Psoas muscle (tissue), 8 donors: ENCODE measurements around the gene IL3. TPM values are rescaled to one million over a fixed set of nuclear protein-coding genes. Genes with fewer than 3 reads are reported as not detected.

Experiments used
- ATAC-seq, 4 donors: fragments of 200-7000 bp; cut with Tn5 transposase; one replicate each; pipeline ENCODE4 v1.9.1; 2020; ENCODE audit warnings: moderate library complexity in 3 of 4, mild to moderate bottlenecking in 2 of 4
- DNase-seq, 2 donors: peaks; one replicate each; pipeline ENCODE4 v3.0.0-alpha.2; 2020
- H3K27ac ChIP-seq: fragments of 200-600 bp; one replicate; pipeline ENCODE4 v1.8.0; 2022
- H3K27me3 ChIP-seq, 3 donors: fragments of 200-600 bp in 1 of 3; one replicate each; pipeline versions ENCODE4 v1.6.1 to v1.8.0; 2013 to 2022; ENCODE audit warnings: low read length in 2 of 3, mild to moderate bottlenecking in 2 of 3, moderate library complexity in 1 of 3; ENCODE audit not compliant: insufficient read depth in 3 of 3
- H3K36me3 ChIP-seq, 2 donors: fragments of 200-600 bp in 1 of 2; one replicate each; pipeline versions ENCODE4 v1.6.1 to v1.8.0; 2013 to 2022; ENCODE audit warnings: low read depth in 1 of 2, mild to moderate bottlenecking in 1 of 2, moderate library complexity in 1 of 2; ENCODE audit not compliant: insufficient read depth in 1 of 2
- H3K4me1 ChIP-seq: fragments of 200-600 bp; one replicate; pipeline ENCODE4 v1.8.0; 2022
- H3K4me3 ChIP-seq: fragments of 200-600 bp; one replicate; pipeline ENCODE4 v1.8.0; 2022; ENCODE audit warnings: mild to moderate bottlenecking
- H3K9me3 ChIP-seq: fragments of 200-600 bp; one replicate; pipeline ENCODE4 v1.8.0; 2022
- WGBS, 3 donors: extraction: QIAGEN DNeasy Blood & Tissue Kit; methylation state at CpG; one replicate each; pipeline versions ENCODE4 v1.1.6 to v1.1.7; 2013; 5-methylcytosine and 5-hydroxymethylcytosine counted together
- intact Hi-C, 2 donors: fragments of 100-400 bp; cut with DNase I; formaldehyde crosslinking; loops; one replicate each; pipeline versions ENCODE4 v1.11.0 to v1.14.2; 2022
- polyA plus RNA-seq, 3 donors: library from polyadenylated mRNA; stranded (reverse); fragments of 200-250 nt; gene quantifications; one replicate each; pipeline ENCODE4 v1.2.3, GENCODE V29; 2013
- total RNA-seq, 4 donors: library from RNA; stranded (reverse); fragmentation: NEBNext Ultra II Directional in 2 of 4; extraction: Animal tissue kit (Norgen Biotek cat#: 25700) in 2 of 4; gene quantifications; one replicate each; pipeline versions ENCODE4 v1.2.1 to v1.2.4, GENCODE V29; 2021 to 2023
- TF ChIP-seq, protein P1 (sequence below): fragments of 200-600 bp; IDR thresholded peaks from one replicate; pipeline ENCODE4 v1.8.0; 2022; ENCODE audit warnings: antibody characterized with exemption
- donor health status: healthy with polysubstance abuse.
- donor health status: DM: no; HTN: no; CAD: no; lungs with moderate emphysema.
- donor health status: Bipolar disorder and iron deficiency.
- donor health status: healthy.
- donor health status: DM: yes; HTN: yes; CAD: no.
- donor health status: DM: no; HTN: no; CAD: no.
- donor health status: DM: no; HTN: no; CAD: no.
- donor health status: DM: yes; HTN: yes; CAD: no.

The IL3 gene
- total and polyA plus RNA-seq, 7 donors = not detected

DNA sequence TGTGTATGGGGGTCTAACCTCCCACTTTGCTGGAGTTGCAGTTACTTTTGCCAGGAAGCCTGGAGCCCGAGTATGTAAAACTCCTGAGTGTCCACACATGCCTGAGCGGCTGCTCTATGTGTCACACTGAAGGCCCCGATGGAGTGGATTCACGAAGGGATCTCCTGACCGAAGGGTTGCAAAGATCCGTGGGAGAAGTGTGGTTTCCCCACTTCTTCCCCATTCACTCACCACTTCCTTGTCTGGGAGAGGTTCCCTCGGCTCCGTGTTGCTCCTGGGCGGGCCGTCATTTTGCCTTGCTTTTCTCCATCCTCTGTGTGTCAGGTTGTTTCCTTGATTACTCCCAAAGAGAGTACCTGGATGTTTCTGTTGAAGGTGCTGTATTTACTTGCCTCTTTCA, 16.2 kb upstream of the IL3 start:
- Histone ChIP-seq H3K9me3 (no peaks in the 10 kb centered on the region), H3K36me3 (no peaks in the 10 kb centered on the region), H3K4me1 (no peaks in the 10 kb centered on the region), H3K4me3 (no peak overlapping the region), H3K27ac (no peak overlapping the region), H3K27me3 (no peaks in the 10 kb centered on the region)
- intact Hi-C loops = no loop called here
- ATAC-seq = no peak
- DNase-seq = peak in 1 of 2 donors; percentile 24
- 83 to 84% (median 84%) methylated on average over 10 of the region's 10 CpGs for WGBS, 3 donors
- TF ChIP-seq, protein P1, sequence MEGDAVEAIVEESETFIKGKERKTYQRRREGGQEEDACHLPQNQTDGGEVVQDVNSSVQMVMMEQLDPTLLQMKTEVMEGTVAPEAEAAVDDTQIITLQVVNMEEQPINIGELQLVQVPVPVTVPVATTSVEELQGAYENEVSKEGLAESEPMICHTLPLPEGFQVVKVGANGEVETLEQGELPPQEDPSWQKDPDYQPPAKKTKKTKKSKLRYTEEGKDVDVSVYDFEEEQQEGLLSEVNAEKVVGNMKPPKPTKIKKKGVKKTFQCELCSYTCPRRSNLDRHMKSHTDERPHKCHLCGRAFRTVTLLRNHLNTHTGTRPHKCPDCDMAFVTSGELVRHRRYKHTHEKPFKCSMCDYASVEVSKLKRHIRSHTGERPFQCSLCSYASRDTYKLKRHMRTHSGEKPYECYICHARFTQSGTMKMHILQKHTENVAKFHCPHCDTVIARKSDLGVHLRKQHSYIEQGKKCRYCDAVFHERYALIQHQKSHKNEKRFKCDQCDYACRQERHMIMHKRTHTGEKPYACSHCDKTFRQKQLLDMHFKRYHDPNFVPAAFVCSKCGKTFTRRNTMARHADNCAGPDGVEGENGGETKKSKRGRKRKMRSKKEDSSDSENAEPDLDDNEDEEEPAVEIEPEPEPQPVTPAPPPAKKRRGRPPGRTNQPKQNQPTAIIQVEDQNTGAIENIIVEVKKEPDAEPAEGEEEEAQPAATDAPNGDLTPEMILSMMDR = no peak

- no peaks in the 10 kb centered on the region for H3K9me3 ChIP-seq
- ATAC-seq (no peak), DNase-seq (peak in 1 of 2 donors; percentile 28)
- WGBS, 3 donors = 79 to 84% (median 79%) methylated on average over 7 of the region's 7 CpGs
- TF ChIP-seq, protein P1 = no peak
- H3K27me3 ChIP-seq = peaks cover 0 to 3% (median 0%) of the 10 kb centered on the region in 3 donors
- no peak overlapping the region for H3K4me3 ChIP-seq
- no peaks in the 10 kb centered on the region for H3K4me1 ChIP-seq
- no peak overlapping the region for H3K27ac ChIP-seq
- no peaks in the 10 kb centered on the region for H3K36me3 ChIP-seq
- intact Hi-C loops = no loop called here
Observed at GRCh38 chr5:132046880-132047299, 13.6 kb upstream of the IL3 start.

- peak in 1 of 2 donors; percentile 12 for DNase-seq
- 65 to 73% (median 69%) methylated on average over 4 of the region's 4 CpGs for WGBS, 3 donors
- H3K27me3 ChIP-seq = peaks cover 0 to 3% (median 0%) of the 10 kb centered on the region in 3 donors
- intact Hi-C loops = no loop called here
- no peak overlapping the region for H3K27ac ChIP-seq
- H3K9me3 ChIP-seq = no peaks in the 10 kb centered on the region
- no peak for ATAC-seq
- H3K4me1 ChIP-seq = no peaks in the 10 kb centered on the region
- TF ChIP-seq, protein P1 = no peak
- H3K36me3 ChIP-seq = no peaks in the 10 kb centered on the region
- no peak overlapping the region for H3K4me3 ChIP-seq
Observed at GRCh38 chr5:132049093-132049492, 11.4 kb upstream of the IL3 start.

DNA sequence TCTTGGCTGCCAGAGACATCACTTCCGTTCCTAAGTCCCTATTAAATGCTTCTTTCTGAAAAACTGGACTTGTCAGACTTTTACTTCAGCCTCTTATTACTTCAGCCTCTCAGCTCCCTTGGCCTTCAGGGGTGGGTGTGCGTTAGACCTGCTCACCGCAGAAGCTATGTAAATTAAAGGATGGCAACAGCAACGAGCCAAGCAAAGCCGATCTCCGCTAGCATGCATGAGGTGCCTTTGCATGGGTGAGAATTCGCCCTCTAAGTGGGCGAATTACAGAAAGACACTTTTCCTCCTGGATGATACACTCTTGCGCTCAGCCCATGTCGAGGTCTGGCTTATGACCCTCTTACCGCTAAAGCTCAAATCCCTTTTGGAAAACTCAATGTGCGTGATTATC, 10.9 kb upstream of the IL3 start:
- DNase-seq (no peak), ATAC-seq (no peak)
- no peak overlapping the region for H3K4me3 ChIP-seq
- no peaks in the 10 kb centered on the region for H3K9me3 ChIP-seq
- H3K4me1 ChIP-seq = no peaks in the 10 kb centered on the region
- H3K27me3 ChIP-seq = peaks cover 0 to 3% (median 0%) of the 10 kb centered on the region in 3 donors
- intact Hi-C loops = no loop called here
- 91 to 93% (median 92%) methylated on average over 12 of the region's 12 CpGs for WGBS, 3 donors
- no peak overlapping the region for H3K27ac ChIP-seq
- H3K36me3 ChIP-seq = no peaks in the 10 kb centered on the region
- TF ChIP-seq, protein P1 = no peak

DNA sequence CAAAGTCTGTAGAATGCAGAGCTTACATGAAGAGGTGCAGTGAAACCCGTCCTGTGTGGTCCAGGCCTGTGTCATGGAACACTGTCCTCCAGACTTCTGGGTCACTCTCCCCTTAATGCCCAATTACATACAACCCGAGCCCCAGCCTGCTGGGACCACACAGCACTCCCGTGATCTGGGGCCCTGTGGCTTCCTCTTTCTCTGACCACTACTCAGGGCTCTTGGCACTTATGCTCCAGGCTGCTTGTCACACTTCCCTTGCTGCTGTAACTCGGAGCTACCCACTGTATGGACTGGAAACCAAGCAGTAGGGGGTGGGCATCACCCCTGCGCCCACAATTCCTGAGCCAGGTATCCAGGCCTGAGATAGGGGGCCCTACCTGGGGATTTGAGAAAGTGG, 10.3 kb upstream of the IL3 start:
- no peak overlapping the region for H3K4me3 ChIP-seq
- H3K9me3 ChIP-seq = no peaks in the 10 kb centered on the region
- no peaks in the 10 kb centered on the region for H3K4me1 ChIP-seq
- ATAC-seq = no peak
- H3K27me3 ChIP-seq = peaks cover 0 to 3% (median 0%) of the 10 kb centered on the region in 3 donors
- H3K36me3 ChIP-seq = no peaks in the 10 kb centered on the region
- WGBS, 3 donors = 68 to 73% (median 69%) methylated on average over 5 of the region's 5 CpGs
- TF ChIP-seq, protein P1 = no peak
- H3K27ac ChIP-seq = no peak overlapping the region
- DNase-seq = peak in 1 of 2 donors; percentile 45
- intact Hi-C loops = no loop called here
